HCT116 (cell line): ENCODE results near the gene FOXD3. TPM values are rescaled to one million over a fixed set of nuclear protein-coding genes. Genes with fewer than 3 reads are reported as not detected.

Experiments used
- ATAC-seq: fragments of 200-7000 bp; cut with Tn5 transposase; 2 replicates; pipeline ENCODE4 v1.9.1; 2020; ENCODE audit warnings: mild to moderate bottlenecking, moderate library complexity
- BruUV-seq: library from RNA; stranded (reverse); fragments of 400-500 nt; replicated peaks from 2 replicates; lab custom pipeline; 2021; lab: Mats Ljungman, UMichigan
- CTCF ChIA-PET: fragments of 300-600 bp; sonication (Branson Sonifier 250); formaldehyde crosslinking; loops from one replicate; lab custom pipeline; 2021; ENCODE audit warnings: antibody characterized with exemption; lab: Charles Lee
- POLR2A ChIA-PET: fragments of 300-600, 350-600 bp; sonication (Branson Sonifier 250); formaldehyde crosslinking; loops from one replicate; lab custom pipeline; 2021; ENCODE audit warnings: antibody characterized with exemption; lab: Charles Lee
- RAD21 ChIA-PET, 2 experiments: fragments of 300-600 bp; sonication (Branson Sonifier 250); formaldehyde crosslinking; loops; one replicate each; lab custom pipeline; 2023; ENCODE audit warnings: low total read pairs in 2 of 2; ENCODE audit not compliant: uncharacterized antibody in 2 of 2, unreplicated experiment in 2 of 2, low non-redundant PET in 1 of 2; lab: Charles Lee
- DNase-seq: peaks from one replicate; pipeline ENCODE4 v3.0.0-alpha.2; 2010; ENCODE audit warnings: low read depth, low spot score
- H2AFZ ChIP-seq: fragments of 200-600 bp; shearing (Covaris generic), sonication (generic); 2 replicates; pipeline ENCODE4 v1.6.1; 2017; ENCODE audit warnings: low read depth, mixed run types, mixed read lengths, antibody characterized with exemption, low read length; ENCODE audit not compliant: poor library complexity, severe bottlenecking
- H3K27ac ChIP-seq: 2 replicates; pipeline ENCODE4 v1.5.1; 2012; ENCODE audit warnings: low read depth, low read length
- H3K27me3 ChIP-seq: fragments of 200-600 bp; sonication (generic); 2 replicates; pipeline ENCODE4 v1.6.1; 2016; ENCODE audit warnings: mixed run types, low read length, mixed read lengths; ENCODE audit not compliant: insufficient read depth
- H3K36me3 ChIP-seq, 2 experiments: fragments of 200-500 bp in 1 of 2; fragments of 200-600 bp in 1 of 2; sonication (Bioruptor generic) in 1 of 2; sonication (generic) in 1 of 2; 2 replicates each; pipeline versions ENCODE4 v1.5.1 to v1.6.1; 2014 to 2016; ENCODE audit warnings: low read length in 2 of 2, inconsistent platforms in 1 of 2, mixed read lengths in 1 of 2, mixed run types in 1 of 2; ENCODE audit not compliant: insufficient read depth in 2 of 2, control insufficient read depth in 1 of 2
- H3K4me1 ChIP-seq, 2 experiments: fragments of 200-600 bp in 1 of 2; sonication (generic) in 1 of 2; 2 replicates each; pipeline versions ENCODE4 v1.5.1 to v1.6.1; 2012 to 2017; ENCODE audit warnings: low read length in 2 of 2, inconsistent platforms in 1 of 2, mild to moderate bottlenecking in 1 of 2, mixed read lengths in 1 of 2, mixed run types in 1 of 2, moderate library complexity in 1 of 2; ENCODE audit not compliant: insufficient read depth in 2 of 2, control insufficient read depth in 1 of 2
- H3K4me2 ChIP-seq: fragments of 200-600 bp; sonication (generic); 2 replicates; pipeline ENCODE4 v1.6.1; 2017; ENCODE audit warnings: mixed run types, low read length, mixed read lengths
- H3K4me3 ChIP-seq, 2 experiments: fragments of 200-600 bp in 1 of 2; sonication (generic) in 1 of 2; replicated peaks in 1 of 2; 2 replicates each; pipeline ENCODE4 v1.5.1; 2011 to 2016; ENCODE audit warnings: low read length in 2 of 2, control low read depth in 1 of 2, low read depth in 1 of 2, mild to moderate bottlenecking in 1 of 2, mixed read lengths in 1 of 2, mixed run types in 1 of 2
- H3K79me2 ChIP-seq: fragments of 200-600 bp; sonication (generic); 2 replicates; pipeline ENCODE4 v1.6.1; 2017; ENCODE audit warnings: mild to moderate bottlenecking, mixed run types, low read length, moderate library complexity, mixed read lengths; ENCODE audit not compliant: insufficient read depth
- H3K9ac ChIP-seq: fragments of 200-600 bp; sonication (generic); 2 replicates; pipeline ENCODE4 v1.6.1; 2016; ENCODE audit warnings: low read length, mixed read lengths
- H3K9me2 ChIP-seq: fragments of 200-600 bp; sonication (generic), shearing (Covaris generic); 2 replicates; pipeline ENCODE4 v1.6.1; 2017; ENCODE audit warnings: mixed run types, mild to moderate bottlenecking, moderate library complexity; ENCODE audit not compliant: insufficient read depth
- H3K9me3 ChIP-seq, 2 experiments: fragments of 200-500 bp in 1 of 2; fragments of 200-600 bp in 1 of 2; sonication (Bioruptor generic) in 1 of 2; sonication (generic) in 1 of 2; 2 replicates each; pipeline ENCODE4 v1.6.1; 2014 to 2017; ENCODE audit warnings: low read length in 2 of 2, mixed read lengths in 2 of 2, inconsistent platforms in 1 of 2, low read depth in 1 of 2, mild to moderate bottlenecking in 1 of 2, mixed run types in 1 of 2, moderate library complexity in 1 of 2; ENCODE audit not compliant: control insufficient read depth in 1 of 2, insufficient read depth in 1 of 2
- H4K20me1 ChIP-seq: fragments of 200-600 bp; sonication (generic), shearing (Covaris generic); 2 replicates; pipeline ENCODE4 v1.6.1; 2017; ENCODE audit warnings: mixed run types, mild to moderate bottlenecking, moderate library complexity; ENCODE audit not compliant: insufficient read depth
- CEBPB ChIP-seq: IDR thresholded peaks from 2 replicates; pipeline ENCODE4 v1.6.1; 2012; ENCODE audit warnings: low read depth
- ELF1 ChIP-seq: IDR thresholded peaks from 2 replicates; pipeline ENCODE4 v1.6.1; 2012; ENCODE audit warnings: low read depth, borderline replicate concordance
- EZH2phosphoT487 ChIP-seq: fragments of 200-600 bp; IDR thresholded peaks from 2 replicates; pipeline ENCODE4 v1.6.1; 2018; ENCODE audit warnings: antibody characterized with exemption, borderline replicate concordance
- FOSL1 ChIP-seq: IDR thresholded peaks from 2 replicates; pipeline ENCODE4 v1.6.1; 2012; ENCODE audit warnings: low read depth
- JUND ChIP-seq: IDR thresholded peaks from 2 replicates; pipeline ENCODE4 v1.6.1; 2012
- POLR2A ChIP-seq: IDR thresholded peaks from 2 replicates; pipeline ENCODE4 v1.7.0; 2011; ENCODE audit warnings: borderline replicate concordance; ENCODE audit not compliant: insufficient read depth, insufficient read length; ENCODE audit errors: extremely low read depth
- POLR2AphosphoS5 ChIP-seq: IDR thresholded peaks from 2 replicates; pipeline ENCODE4 v1.6.1; 2011; ENCODE audit warnings: mild to moderate bottlenecking, low read depth, low read length, moderate library complexity
- SIN3A ChIP-seq: IDR thresholded peaks from 2 replicates; pipeline ENCODE4 v1.6.1; 2012; ENCODE audit warnings: low read depth
- SP1 ChIP-seq: IDR thresholded peaks from 2 replicates; pipeline ENCODE4 v1.6.1; 2012; ENCODE audit warnings: low read depth
- SRF ChIP-seq: IDR thresholded peaks from 2 replicates; pipeline ENCODE4 v1.6.1; 2012; ENCODE audit warnings: low read depth
- TCF7L2 ChIP-seq: IDR thresholded peaks from 2 replicates; pipeline ENCODE4 v1.7.0; 2011; ENCODE audit warnings: borderline replicate concordance, inconsistent platforms; ENCODE audit not compliant: insufficient read depth, insufficient read length; ENCODE audit errors: extremely low read depth
- ZBTB33 ChIP-seq: IDR thresholded peaks from 2 replicates; pipeline ENCODE4 v1.6.1; 2011; ENCODE audit warnings: mild to moderate bottlenecking, low read length, moderate library complexity; ENCODE audit not compliant: insufficient replicate concordance; ENCODE audit errors: extremely low read depth
- ZFX ChIP-seq: fragments of 450-650 bp; IDR thresholded peaks from 2 replicates; pipeline ENCODE4 v1.6.1; 2017
- ZNF274 ChIP-seq: fragments of 200-500 bp; sonication (Bioruptor generic); IDR thresholded peaks from 2 replicates; pipeline ENCODE4 v1.6.1; 2014; ENCODE audit warnings: mild to moderate bottlenecking, low read depth, low read length, inconsistent platforms
- intact Hi-C: fragments of 100-400 bp; cut with micrococcal nuclease; formaldehyde crosslinking; loops from 2 replicates; pipeline ENCODE4 v1.10.0; 2022
- total RNA-seq: library from RNA; stranded (reverse); gene quantifications from one replicate; pipeline ENCODE4 v1.2.1, GENCODE V29; 2021; ENCODE audit not compliant: unreplicated experiment
- TF ChIP-seq, protein P1 (sequence below), 3 experiments: fragments of 200-600 bp in 1 of 3; sonication (generic) in 1 of 3; IDR thresholded peaks in 2 of 3; conservative IDR thresholded peaks in 1 of 3; 2 replicates each; pipeline ENCODE4 v1.5.1; 2012 to 2017; ENCODE audit warnings: low read depth in 2 of 3, low read length in 2 of 3, antibody characterized with exemption in 1 of 3, borderline replicate concordance in 1 of 3, control low read depth in 1 of 3, mild to moderate bottlenecking in 1 of 3, mixed read lengths in 1 of 3, mixed run types in 1 of 3, moderate library complexity in 1 of 3; ENCODE audit not compliant: insufficient read depth in 1 of 3
- TF ChIP-seq, protein P2 (sequence below): IDR thresholded peaks from 2 replicates; pipeline ENCODE4 v1.6.1; 2012
- TF ChIP-seq, protein P3 (sequence below): IDR thresholded peaks from 2 replicates; pipeline ENCODE4 v1.6.1; 2012; ENCODE audit warnings: low read depth

FOXD3 gene
- total RNA-seq, 1 experiment from 2014 or later, result 0.17 TPM

DNA sequence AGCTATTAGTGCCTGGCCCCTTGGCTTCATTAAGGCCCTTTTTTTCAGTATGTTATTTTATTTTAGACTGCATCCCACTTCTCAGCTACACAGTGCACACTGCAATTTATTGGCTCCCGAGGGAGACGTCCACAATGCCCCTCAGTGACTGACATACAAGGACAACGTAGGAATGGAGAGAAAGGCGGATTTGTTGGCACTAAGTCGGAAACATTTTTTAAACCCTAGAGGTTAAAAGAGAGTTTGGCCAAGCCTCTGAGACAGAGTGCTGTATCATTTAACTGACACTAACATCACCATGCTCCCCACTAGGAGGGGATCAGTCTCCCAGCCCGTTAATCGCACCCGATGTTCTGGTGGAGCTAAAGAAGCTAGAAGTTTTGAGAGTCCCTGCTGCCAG is 45.7 kb upstream of the FOXD3 start:
- ChIA-PET POLR2A (no interaction called here), CTCF (no interaction called here), RAD21 (no interaction called here)
- no peak for DNase-seq
- H3K9me2 ChIP-seq, result no peaks in the 10 kb centered on the region
- no peaks in the 10 kb centered on the region for H3K4me1 ChIP-seq
- 0 out of 2 replicates have a peak, but pooled peaks cover 4% of the 10 kb centered on the region for H4K20me1 ChIP-seq
- no peak overlapping the region for H3K4me2 ChIP-seq
- H2AFZ ChIP-seq, result no peak overlapping the region
- H3K79me2 ChIP-seq, result no peaks in the 10 kb centered on the region
- BruUV-seq, result no TSS peak
- no peak overlapping the region for H3K9ac ChIP-seq
- no peaks in the 10 kb centered on the region for H3K27me3 ChIP-seq
- intact Hi-C loops, result no loop called here
- no peak for ATAC-seq
- H3K27ac ChIP-seq, result no peak overlapping the region
- no peaks in the 10 kb centered on the region for H3K9me3 ChIP-seq
- no peak for TF ChIP-seq TCF7L2
- TF ChIP-seq POLR2AphosphoS5, result no peak
- no peak for TF ChIP-seq EZH2phosphoT487
- TF ChIP-seq SRF, result no peak
- TF ChIP-seq POLR2A, result no peak
- TF ChIP-seq, protein P1, sequence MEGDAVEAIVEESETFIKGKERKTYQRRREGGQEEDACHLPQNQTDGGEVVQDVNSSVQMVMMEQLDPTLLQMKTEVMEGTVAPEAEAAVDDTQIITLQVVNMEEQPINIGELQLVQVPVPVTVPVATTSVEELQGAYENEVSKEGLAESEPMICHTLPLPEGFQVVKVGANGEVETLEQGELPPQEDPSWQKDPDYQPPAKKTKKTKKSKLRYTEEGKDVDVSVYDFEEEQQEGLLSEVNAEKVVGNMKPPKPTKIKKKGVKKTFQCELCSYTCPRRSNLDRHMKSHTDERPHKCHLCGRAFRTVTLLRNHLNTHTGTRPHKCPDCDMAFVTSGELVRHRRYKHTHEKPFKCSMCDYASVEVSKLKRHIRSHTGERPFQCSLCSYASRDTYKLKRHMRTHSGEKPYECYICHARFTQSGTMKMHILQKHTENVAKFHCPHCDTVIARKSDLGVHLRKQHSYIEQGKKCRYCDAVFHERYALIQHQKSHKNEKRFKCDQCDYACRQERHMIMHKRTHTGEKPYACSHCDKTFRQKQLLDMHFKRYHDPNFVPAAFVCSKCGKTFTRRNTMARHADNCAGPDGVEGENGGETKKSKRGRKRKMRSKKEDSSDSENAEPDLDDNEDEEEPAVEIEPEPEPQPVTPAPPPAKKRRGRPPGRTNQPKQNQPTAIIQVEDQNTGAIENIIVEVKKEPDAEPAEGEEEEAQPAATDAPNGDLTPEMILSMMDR (IDR thresholded peaks at IDR 0.05 in 2 of 3, conservative IDR thresholded peaks at IDR 0.05 in 1 of 3; ENCODE audit: borderline replicate concordance in 1 of 3, insufficient read depth in 1 of 3, low read depth in 2 of 3, low read length in 2 of 3), result no peak
- no peak for TF ChIP-seq SIN3A
- TF ChIP-seq ZNF274, result no peak
- TF ChIP-seq ZBTB33, result no peak
- TF ChIP-seq FOSL1, result no peak
- TF ChIP-seq, protein P2, sequence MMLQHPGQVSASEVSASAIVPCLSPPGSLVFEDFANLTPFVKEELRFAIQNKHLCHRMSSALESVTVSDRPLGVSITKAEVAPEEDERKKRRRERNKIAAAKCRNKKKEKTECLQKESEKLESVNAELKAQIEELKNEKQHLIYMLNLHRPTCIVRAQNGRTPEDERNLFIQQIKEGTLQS, result no peak
- TF ChIP-seq SP1, result no peak
- no peak for TF ChIP-seq CEBPB
- TF ChIP-seq, protein P3, sequence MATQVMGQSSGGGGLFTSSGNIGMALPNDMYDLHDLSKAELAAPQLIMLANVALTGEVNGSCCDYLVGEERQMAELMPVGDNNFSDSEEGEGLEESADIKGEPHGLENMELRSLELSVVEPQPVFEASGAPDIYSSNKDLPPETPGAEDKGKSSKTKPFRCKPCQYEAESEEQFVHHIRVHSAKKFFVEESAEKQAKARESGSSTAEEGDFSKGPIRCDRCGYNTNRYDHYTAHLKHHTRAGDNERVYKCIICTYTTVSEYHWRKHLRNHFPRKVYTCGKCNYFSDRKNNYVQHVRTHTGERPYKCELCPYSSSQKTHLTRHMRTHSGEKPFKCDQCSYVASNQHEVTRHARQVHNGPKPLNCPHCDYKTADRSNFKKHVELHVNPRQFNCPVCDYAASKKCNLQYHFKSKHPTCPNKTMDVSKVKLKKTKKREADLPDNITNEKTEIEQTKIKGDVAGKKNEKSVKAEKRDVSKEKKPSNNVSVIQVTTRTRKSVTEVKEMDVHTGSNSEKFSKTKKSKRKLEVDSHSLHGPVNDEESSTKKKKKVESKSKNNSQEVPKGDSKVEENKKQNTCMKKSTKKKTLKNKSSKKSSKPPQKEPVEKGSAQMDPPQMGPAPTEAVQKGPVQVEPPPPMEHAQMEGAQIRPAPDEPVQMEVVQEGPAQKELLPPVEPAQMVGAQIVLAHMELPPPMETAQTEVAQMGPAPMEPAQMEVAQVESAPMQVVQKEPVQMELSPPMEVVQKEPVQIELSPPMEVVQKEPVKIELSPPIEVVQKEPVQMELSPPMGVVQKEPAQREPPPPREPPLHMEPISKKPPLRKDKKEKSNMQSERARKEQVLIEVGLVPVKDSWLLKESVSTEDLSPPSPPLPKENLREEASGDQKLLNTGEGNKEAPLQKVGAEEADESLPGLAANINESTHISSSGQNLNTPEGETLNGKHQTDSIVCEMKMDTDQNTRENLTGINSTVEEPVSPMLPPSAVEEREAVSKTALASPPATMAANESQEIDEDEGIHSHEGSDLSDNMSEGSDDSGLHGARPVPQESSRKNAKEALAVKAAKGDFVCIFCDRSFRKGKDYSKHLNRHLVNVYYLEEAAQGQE, result no peak
- no peak for TF ChIP-seq ZFX
- TF ChIP-seq ELF1, result no peak
- no peak for TF ChIP-seq JUND
- no peaks in the 10 kb centered on the region for H3K36me3 ChIP-seq
- no peak overlapping the region for H3K4me3 ChIP-seq
